ENCODE measurements around the gene CEP68. TPM values are rescaled to one million over a fixed set of nuclear protein-coding genes. Genes with fewer than 3 reads are reported as not detected.
"Not testable (repeated sequence)": the region's sequence is repeated elsewhere in the genome, so short reads cannot be mapped to it uniquely, and the experiment has no call there.

CEP68 gene
- total RNA-seq, 3 donors from 2014 or later, result 2.3 to 5.4 (median 2.9) TPM

- Mint-ChIP-seq H3K27me3 (ENCODE audit: low read depth) (no peaks in the 10 kb centered on the region), H3K4me1 (ENCODE audit: low read depth) (peaks cover 52% of the 10 kb centered on the region), H3K4me3 (no peak overlapping the region), H3K9me3 (no peaks in the 10 kb centered on the region), H3K36me3 (ENCODE audit: insufficient read depth) (peaks cover 8% of the 10 kb centered on the region)
- ATAC-seq, result no peak
- no peak for DNase-seq
Measured at GRCh38 chr2:65112633-65113032, 56.4 kb downstream of the CEP68 start.

- ATAC-seq (no peak), DNase-seq (no peak)
- H3K9me3 Mint-ChIP-seq, result no peaks in the 10 kb centered on the region
- no peak overlapping the region for H3K4me3 Mint-ChIP-seq
- no peaks in the 10 kb centered on the region for H3K27me3 Mint-ChIP-seq (ENCODE audit: low read depth)
- peaks cover 8% of the 10 kb centered on the region for H3K36me3 Mint-ChIP-seq (ENCODE audit: insufficient read depth)
- peaks cover 55% of the 10 kb centered on the region for H3K4me1 Mint-ChIP-seq (ENCODE audit: low read depth)
Measured at GRCh38 chr2:65113229-65113628, 57.0 kb downstream of the CEP68 start.

- Mint-ChIP-seq H3K27me3 (ENCODE audit: low read depth) (no peaks in the 10 kb centered on the region), H3K4me1 (ENCODE audit: low read depth) (peaks cover 56% of the 10 kb centered on the region), H3K4me3 (no peak overlapping the region), H3K36me3 (ENCODE audit: insufficient read depth) (peaks cover 8% of the 10 kb centered on the region), H3K9me3 (no peaks in the 10 kb centered on the region)
- ATAC-seq (no peak), DNase-seq (no peak)
Measured at GRCh38 chr2:65113816-65114215, 57.6 kb downstream of the CEP68 start.

- Mint-ChIP-seq H3K36me3 (ENCODE audit: insufficient read depth) (peaks cover 5% of the 10 kb centered on the region), H3K27me3 (ENCODE audit: low read depth) (no peaks in the 10 kb centered on the region), H3K4me3 (no peak overlapping the region), H3K9me3 (no peaks in the 10 kb centered on the region), H3K4me1 (ENCODE audit: low read depth) (peaks cover 59% of the 10 kb centered on the region)
- DNase-seq (no peak), ATAC-seq (no peak)
Measured at GRCh38 chr2:65114921-65115320, 58.7 kb downstream of the CEP68 start.

GRCh38 chr2:65116645-65117044, 60.4 kb downstream of the CEP68 start:
- H3K4me1 Mint-ChIP-seq (ENCODE audit: low read depth), result peaks cover 65% of the 10 kb centered on the region
- ATAC-seq (no peak), DNase-seq (no peak)
- H3K27me3 Mint-ChIP-seq (ENCODE audit: low read depth), result no peaks in the 10 kb centered on the region
- H3K36me3 Mint-ChIP-seq (ENCODE audit: insufficient read depth), result peaks cover 3% of the 10 kb centered on the region
- H3K4me3 Mint-ChIP-seq, result no peak overlapping the region
- H3K9me3 Mint-ChIP-seq, result no peaks in the 10 kb centered on the region

GRCh38 chr2:65120990-65121693, 64.9 kb downstream of the CEP68 start:
- peaks cover 7% of the 10 kb centered on the region for H3K36me3 Mint-ChIP-seq (ENCODE audit: insufficient read depth)
- no peak overlapping the region for H3K4me3 Mint-ChIP-seq
- peaks cover 72% of the 10 kb centered on the region for H3K4me1 Mint-ChIP-seq (ENCODE audit: low read depth)
- ATAC-seq (no peak), DNase-seq (no peak)
- no peaks in the 10 kb centered on the region for H3K9me3 Mint-ChIP-seq
- no peaks in the 10 kb centered on the region for H3K27me3 Mint-ChIP-seq (ENCODE audit: low read depth)

- Mint-ChIP-seq H3K9me3 (no peaks in the 10 kb centered on the region), H3K36me3 (ENCODE audit: insufficient read depth) (peaks cover 11% of the 10 kb centered on the region), H3K27me3 (ENCODE audit: low read depth) (no peaks in the 10 kb centered on the region), H3K4me3 (no peak overlapping the region), H3K4me1 (ENCODE audit: low read depth) (peaks cover 70% of the 10 kb centered on the region)
- ATAC-seq (no peak), DNase-seq (no peak)
Measured at GRCh38 chr2:65122313-65122712, 66.1 kb downstream of the CEP68 start.

GRCh38 chr2:65125457-65125856, 69.2 kb downstream of the CEP68 start:
- peaks cover 64% of the 10 kb centered on the region for H3K4me1 Mint-ChIP-seq (ENCODE audit: low read depth)
- not testable (repeated sequence) for DNase-seq

GRCh38 chr2:65128297-65129190, 72.3 kb downstream of the CEP68 start:
- ATAC-seq, result no peak
- Mint-ChIP-seq H3K27me3 (ENCODE audit: low read depth) (no peaks in the 10 kb centered on the region), H3K36me3 (ENCODE audit: insufficient read depth) (peaks cover 8% of the 10 kb centered on the region), H3K4me3 (peak overlapping the region; percentile 100), H3K9me3 (no peaks in the 10 kb centered on the region), H3K4me1 (ENCODE audit: low read depth) (peaks cover 46% of the 10 kb centered on the region)
- DNase-seq, result no peak

More at GRCh38 chr2:65125457-65125856, 69.2 kb downstream of the CEP68 start:
- H3K27me3 Mint-ChIP-seq (ENCODE audit: low read depth); H3K9me3 Mint-ChIP-seq; ATAC-seq; H3K4me3 Mint-ChIP-seq: not testable (repeated sequence)
- peaks cover 11% of the 10 kb centered on the region for H3K36me3 Mint-ChIP-seq (ENCODE audit: insufficient read depth)

- DNase-seq (peak; percentile 15), ATAC-seq (peak; percentile 7 to 12)
- Mint-ChIP-seq H3K4me1 (ENCODE audit: low read depth) (peaks cover 41% of the 10 kb centered on the region), H3K36me3 (ENCODE audit: insufficient read depth) (peaks cover 8% of the 10 kb centered on the region), H3K9me3 (no peaks in the 10 kb centered on the region), H3K27me3 (ENCODE audit: low read depth) (no peaks in the 10 kb centered on the region), H3K4me3 (peak overlapping the region; percentile 100)
Measured at GRCh38 chr2:65129286-65129825, 73.1 kb downstream of the CEP68 start.

GRCh38 chr2:65129826-65130663, 73.8 kb downstream of the CEP68 start, which contains the start of gene RAB1A:
TSS of gene RAB1A (minus strand) at chr2:65130106. CDS start at chr2:65129915, 191 bp downstream.
- Mint-ChIP-seq H3K4me3 (peak within 1 kb of the TSS; percentile 100), H3K9me3 (no peaks in the 10 kb centered on the region), H3K36me3 (ENCODE audit: insufficient read depth) (peaks cover 6% of the 10 kb centered on the region), H3K27me3 (ENCODE audit: low read depth) (no peaks in the 10 kb centered on the region), H3K4me1 (ENCODE audit: low read depth) (peaks cover 36% of the 10 kb centered on the region)
- ATAC-seq, result peak; percentile 96
- DNase-seq, result peak; percentile 99

GRCh38 chr2:65130664-65131175, 74.5 kb downstream of the CEP68 start:
- Mint-ChIP-seq H3K4me1 (ENCODE audit: low read depth) (peaks cover 34% of the 10 kb centered on the region), H3K9me3 (no peaks in the 10 kb centered on the region), H3K4me3 (peak overlapping the region; percentile 100), H3K36me3 (ENCODE audit: insufficient read depth) (peaks cover 6% of the 10 kb centered on the region), H3K27me3 (ENCODE audit: low read depth) (no peaks in the 10 kb centered on the region)
- peak; percentile 3 for ATAC-seq
- no peak for DNase-seq

- ATAC-seq; DNase-seq; H3K36me3 Mint-ChIP-seq (ENCODE audit: insufficient read depth); H3K27me3 Mint-ChIP-seq (ENCODE audit: low read depth); H3K9me3 Mint-ChIP-seq: not testable (repeated sequence)
- peaks cover 17% of the 10 kb centered on the region for H3K4me1 Mint-ChIP-seq (ENCODE audit: low read depth)
- H3K4me3 Mint-ChIP-seq, result peak overlapping the region; percentile 16
Measured at GRCh38 chr2:65132930-65133329, 76.7 kb downstream of the CEP68 start.

All from activated T-cell treated with anti-CD3 and anti-CD28 coated beads, Interleukin-2, amount 50 U/mL, for 4 hours (primary cell).